GM21786 (cell line): ENCODE results near the gene TNFRSF25.
"Not testable (repeated sequence)": the region's sequence is repeated elsewhere in the genome, so short reads cannot be mapped to it uniquely, and the experiment has no call there.

Experiments
- ATAC-seq: cut with Tn5 transposase; IDR thresholded peaks from one replicate; pipeline ENCODE4 v1.9.1; 2021; ENCODE audit not compliant: unreplicated experiment

Gene TNFRSF25

DNA sequence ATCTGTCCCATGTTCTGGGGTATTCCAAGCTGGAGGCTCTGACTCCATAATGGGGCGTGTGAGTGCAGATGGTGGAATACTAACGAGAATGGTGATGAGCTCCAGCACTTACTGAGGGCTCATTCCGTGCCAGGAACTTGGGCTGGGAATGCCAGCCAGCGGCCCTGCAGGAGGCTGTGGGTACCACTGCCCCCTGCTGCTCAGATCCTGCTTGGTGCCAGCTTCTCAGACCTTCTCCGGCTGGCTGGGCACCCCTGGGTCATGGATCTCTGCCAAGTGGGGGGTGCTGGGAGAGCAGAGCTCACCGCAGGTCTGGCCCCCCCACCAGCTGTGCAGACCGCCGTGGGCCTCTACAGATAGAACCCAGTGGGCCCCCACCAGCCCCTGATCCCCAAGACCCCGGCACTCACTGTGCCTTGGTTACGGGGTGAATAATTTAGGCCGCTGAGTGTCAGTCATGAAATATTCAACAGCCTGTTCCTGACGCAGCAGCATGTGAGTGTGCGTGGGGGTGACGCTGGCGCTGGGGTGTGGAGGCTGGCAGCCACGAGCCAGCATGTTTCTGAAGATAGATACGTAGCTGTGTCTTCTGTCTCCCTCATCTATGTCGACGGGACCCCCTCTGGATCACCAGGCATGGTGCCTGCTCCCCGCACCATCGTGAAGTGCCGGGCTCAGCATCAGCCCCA lies 28.8 kb downstream of the TNFRSF25 start:
- not testable (repeated sequence) for ATAC-seq

DNA sequence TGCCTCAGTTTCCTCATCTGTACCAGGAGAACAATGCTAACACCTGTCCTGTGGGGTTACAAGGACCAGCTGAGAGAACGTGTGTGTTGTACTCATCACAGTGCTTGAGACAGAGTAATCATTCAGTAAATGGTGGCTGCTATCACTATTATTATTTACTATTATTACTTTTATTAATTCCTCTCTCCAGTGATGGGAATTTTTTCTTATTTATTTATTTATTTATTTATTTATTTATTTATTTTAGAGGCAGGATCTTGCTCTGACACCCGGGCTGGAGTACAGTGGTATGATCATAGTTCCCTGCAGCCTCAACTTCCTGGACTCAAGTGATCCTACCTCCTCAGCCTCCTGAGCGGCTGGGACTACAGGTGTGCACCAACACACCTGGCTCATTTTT lies 29.7 kb downstream of the TNFRSF25 start:
- not testable (repeated sequence) for ATAC-seq

DNA sequence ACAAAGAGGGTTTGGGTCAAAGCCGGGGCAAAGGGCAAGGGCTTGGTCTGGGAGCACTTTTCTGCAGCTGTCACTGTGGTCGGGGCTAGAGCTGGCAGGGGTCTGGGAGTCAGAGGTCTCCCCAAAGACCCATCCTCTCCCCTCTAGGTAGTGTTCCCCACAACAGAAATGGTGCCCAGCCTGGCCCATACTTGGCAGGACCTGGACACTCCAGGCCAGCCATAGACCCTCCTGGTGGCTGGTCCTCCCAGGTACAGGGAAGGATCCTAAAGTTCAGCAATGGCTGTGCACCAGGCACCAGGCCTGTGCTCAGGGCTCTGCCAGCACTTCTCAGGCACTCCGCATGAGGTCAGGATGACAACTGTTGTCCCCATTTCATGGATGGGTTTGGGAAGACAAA lies 30.4 kb downstream of the TNFRSF25 start:
- ATAC-seq, result no peak

DNA sequence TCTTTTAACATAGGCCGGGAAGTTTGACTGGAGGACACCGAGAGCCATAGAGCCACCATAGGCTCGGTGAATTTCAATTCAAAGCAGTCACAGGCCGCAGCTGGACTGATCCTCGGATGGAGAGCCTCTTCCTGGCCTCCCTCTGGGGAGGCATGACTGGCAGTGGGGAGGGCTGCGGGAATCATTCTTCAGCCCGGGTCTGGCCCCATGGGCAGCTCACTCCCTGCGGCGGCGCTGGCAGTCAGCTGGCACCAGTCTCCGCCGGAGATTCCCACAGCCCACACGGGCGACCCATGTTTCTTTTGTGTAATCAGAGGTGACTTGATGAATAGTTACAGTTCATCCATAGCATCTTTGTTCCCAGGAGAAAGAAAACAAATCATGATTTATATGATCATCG lies 30.8 kb downstream of the TNFRSF25 start:
- ATAC-seq, result no peak

DNA sequence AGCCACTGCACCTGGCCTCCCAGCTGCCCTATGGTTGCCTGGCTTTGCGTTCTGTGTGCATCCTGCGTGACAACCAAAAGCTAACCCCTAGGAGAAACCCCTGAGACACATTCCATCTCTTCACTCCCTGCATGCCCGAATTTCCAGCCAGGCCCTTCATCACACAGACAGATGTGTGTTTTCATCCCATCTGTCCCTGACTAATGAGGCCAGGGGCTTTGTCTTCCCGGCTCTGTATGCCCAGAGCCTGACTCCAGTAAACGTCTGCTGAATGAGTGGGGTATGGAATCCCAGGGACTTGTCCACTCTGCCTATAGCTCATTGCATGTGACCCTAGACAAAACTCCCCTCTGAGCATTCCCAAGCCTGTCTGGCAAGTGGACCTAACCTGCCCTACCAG lies 31.8 kb downstream of the TNFRSF25 start:
- no peak for ATAC-seq

DNA sequence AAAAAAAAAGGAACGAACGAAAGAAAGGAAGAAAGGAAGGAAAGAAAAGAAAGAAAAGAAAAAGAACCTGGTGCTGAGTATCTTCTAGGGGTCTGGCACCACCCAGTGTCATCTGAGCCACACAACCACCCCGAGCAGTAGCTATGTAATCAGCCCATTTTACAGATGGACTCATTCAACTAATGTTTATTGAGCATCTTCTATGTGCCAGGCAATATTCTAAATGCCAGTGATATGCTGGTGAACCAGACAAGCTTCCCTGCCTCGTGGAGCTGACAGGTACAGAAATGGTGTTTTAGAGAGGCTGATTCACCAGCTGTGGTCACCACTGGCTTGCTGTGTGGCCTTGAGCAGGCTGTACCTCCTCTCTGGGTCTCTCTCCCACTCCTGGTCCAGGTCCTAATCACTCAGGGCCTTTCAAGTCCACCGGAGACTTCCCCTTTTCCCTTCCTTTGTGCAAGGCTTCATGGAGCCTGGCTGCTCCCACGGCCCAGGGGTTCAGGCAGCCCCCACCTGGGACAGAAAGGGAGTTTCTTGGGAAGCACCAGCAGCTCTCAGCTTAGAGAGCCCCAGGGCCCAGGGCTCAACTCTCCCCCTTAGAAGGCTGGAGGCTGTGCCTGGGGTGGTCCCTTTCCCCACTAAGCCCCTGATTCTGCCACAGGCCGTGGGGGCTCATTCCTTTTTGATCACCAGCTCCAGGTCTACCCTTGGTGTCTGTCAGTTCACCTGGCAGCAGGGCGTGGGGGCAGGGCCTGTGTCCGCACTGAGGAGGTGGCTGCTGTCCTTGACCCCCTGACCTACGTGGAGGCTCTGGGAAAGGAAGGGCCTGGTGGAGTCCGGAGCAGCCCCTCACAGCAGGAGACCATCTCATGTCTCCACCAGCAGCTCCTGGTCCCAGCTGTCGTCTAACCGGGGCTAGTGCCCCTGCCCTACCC lies 34.1 kb downstream of the TNFRSF25 start:
- ATAC-seq, result not testable (repeated sequence)

DNA sequence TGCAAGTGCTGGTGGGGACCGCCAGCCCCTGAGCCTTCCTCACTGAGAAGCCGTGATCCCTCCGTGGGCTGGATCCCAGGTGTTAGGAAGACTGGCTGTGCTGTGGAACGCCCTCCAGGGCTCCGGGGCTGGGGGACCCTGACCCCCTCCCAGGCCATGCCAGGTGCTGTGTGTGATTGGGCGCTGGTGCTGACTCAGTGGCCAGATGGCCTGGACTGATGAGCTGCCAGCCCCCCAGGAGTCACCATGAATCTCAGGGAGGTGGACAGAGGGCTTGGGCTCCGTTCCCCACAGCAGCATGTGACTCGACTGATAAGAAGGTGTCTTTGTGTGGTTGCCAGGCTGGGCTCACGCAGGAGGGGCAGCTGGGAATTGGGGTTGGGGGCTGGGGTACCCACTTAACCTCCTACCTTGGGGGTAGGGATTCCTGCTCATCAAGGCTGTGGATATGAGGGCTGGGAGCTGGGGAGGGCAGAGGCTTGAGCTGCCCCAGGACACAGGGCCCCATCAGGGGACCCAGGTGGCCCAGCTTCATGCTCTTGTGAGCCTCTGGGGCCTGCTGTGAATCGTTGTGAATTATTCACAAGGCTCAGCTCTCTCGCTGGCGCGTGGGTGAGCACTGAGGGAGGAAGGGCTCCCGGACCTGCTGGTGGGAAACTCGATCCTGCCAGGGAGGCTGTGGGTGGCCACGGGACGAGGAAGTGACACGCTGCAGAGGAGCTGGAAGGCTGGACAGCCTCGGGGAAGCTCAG lies 36.1 kb downstream of the TNFRSF25 start:
- ATAC-seq, result not testable (repeated sequence)

DNA sequence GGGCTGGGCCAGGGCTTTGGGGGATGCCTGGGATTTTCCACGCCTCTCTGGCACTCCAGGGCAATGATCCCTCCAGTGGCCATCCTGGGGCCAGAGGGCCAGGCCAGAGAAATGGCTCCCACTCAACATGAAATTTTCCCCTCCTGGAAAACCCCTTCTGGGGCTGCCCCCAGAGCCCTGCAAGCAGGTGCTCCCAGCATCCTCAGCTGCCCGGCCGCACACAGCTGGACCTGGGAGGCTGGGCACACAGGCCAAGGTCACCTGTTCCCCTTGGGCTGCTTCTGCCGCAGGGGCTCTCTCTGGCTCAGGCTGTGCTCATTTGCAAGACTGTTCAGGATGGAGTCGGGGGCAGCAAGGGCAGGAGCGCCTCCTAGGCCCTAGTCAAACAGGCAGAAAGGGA lies 37.5 kb downstream of the TNFRSF25 start:
- ATAC-seq, result not testable (repeated sequence)

DNA sequence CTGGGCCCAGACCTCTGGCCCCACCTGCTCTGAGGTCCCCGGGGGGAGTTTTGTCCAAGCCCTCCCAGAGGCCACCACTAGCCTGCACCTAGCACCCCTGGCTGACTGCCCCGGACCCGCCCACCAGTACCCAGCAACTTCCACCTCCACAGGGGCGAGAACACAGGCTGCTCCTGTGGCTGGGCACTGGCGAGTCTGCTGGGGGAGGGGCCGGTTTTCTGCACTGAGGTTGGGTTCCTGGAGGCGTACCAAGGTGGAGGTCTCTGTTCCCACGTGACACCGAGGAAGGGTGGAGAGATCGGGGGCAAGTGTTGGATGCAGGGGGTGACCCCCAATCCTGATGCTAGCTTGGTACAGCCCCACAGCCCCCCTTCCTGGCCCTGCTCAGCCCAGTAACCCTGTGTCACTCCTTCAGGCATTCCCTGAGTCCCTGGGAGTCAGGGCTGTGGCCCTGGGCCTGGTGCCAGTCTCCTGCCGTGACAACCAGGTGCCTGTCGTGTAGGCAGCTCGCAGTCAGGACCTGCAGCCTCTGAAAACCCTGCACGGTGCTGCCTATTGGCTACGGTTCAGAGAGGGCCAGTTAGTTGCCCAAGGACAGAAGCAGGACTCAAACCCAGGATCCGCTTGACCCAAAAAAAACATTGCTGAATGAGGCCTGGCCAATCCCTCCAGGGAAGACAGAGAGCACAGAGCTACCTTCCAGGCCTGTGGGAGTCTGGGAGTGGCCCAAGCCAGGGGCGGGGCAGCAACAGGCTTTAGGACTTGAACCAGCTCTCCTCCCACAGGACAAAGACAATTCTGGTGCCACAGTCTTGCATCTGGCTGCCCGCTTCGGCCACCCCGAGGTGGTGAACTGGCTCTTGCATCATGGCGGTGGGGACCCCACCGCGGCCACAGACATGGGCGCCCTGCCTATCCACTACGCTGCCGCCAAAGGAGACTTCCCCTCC lies 38.3 kb downstream of the TNFRSF25 start:
- no peak for ATAC-seq

DNA sequence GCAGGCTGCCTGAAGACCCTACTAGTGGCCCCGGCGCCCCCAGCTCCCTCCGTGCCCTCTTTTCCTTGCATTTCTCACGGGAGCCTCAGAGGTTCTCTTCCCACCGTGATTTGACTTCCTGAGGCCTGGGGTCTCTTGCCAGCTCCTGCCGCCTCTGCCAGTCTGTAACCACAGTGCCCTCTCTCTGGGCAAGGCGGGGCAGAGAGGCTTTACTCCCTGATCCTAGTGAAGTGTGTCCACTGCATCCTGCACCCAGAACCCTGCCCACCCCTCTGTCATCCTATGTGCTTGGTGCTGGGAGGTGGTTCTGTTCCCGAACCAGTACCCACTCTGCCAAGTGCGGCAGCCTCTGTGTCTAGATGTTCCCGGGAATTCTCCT lies 39.0 kb downstream of the TNFRSF25 start:
- ATAC-seq, result no peak

DNA sequence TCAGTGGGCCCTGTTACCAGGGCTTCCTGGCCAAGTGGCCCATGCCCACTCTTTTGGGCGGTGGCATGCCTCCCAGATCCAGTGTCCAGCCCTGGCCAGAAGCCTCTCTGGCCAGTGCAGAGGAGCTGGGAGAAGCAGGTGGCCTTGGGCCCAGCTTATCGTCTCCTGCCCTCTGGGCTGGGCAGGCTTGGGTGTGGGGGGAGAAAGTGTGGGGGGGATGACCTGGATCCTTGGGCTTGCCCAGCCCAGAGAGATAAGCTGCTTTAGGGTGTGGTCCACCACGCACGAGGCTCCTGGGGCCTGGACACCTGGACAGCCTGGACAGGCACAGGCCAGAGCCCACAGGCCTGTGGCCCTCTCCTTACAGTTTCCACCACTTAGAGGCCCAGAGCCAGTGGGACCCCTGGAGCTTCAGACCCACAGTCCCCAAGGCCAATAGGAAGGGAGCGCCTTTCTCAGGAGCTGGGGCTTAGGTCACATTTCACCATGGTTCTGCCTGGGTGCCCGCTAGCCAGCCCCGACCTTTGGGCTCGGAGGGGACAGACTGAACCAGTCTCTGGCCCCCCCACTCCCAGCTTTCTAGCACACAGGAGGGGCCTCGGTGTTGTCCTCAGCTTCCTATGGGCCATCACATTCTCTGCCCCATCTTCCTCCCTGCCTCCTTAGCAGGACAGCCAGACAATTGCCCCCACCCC lies 39.5 kb downstream of the TNFRSF25 start:
- no peak for ATAC-seq

DNA sequence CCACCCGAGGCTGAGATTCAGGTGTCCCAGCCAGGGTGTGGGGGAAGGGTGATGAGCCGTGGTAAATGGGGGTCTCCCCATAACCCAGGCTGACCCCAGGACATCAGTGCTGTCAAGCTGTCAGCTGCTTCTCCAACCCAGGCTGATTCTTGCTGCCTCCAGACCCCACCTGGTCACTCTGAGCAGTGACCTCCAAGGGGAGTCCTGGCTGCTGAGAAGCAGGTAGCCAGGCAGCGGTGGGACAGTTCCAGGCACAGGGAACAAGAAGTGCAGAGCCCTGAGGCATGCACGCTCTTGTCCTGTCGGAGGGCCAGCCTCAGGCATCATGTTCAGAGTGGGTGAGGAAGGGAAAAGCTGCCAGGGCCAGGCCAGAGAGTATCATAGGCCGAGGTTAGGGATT lies 40.3 kb downstream of the TNFRSF25 start:
- ATAC-seq, result no peak

DNA sequence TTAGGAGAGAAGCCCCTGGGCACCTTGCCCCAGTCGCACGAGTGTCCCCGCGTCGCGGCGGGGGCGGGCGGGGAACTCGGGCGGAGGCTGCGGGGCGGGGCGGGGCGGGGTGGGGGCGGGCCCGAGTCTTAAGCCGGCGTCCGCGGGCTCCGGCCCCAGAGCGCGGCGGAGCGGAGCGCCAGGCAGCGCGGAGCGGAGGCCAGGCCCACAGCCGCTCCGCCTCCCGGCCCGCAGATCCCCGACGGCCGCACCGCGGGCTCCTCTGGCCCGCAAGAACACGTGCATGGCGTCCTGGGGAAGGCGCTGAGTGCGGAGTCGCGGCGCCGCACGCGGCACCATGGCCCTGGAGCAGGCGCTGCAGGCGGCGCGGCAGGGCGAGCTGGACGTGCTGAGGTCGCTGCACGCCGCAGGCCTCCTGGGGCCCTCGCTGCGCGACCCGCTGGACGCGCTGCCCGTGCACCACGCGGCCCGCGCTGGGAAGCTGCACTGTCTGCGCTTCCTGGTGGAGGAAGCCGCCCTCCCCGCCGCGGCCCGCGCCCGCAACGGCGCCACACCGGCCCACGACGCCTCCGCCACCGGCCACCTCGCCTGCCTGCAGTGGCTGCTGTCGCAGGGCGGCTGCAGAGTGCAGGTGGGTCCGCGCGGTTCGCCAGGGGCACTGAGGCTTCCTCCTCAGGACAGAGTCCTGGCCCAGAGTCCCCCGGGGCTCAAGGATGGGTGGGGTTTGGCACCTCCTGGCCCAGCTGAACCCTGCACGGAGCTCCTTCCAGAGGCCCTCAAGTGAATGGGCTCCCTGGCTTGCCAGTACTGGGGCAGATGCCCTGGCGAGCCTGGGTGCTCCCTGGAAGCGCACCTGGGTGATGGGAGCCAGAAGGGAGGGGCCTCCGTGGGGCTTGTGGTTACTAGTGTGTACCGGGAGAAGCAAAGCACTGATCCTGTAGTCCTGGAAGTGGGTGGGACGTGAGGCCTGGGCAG lies 41.1 kb downstream of the TNFRSF25 start, which contains the start of gene ESPN:
Gene ESPN (plus strand): TSS at position 158 of the 975 bp plus-strand sequence. CDS start 180 bp downstream, at position 338.
- no peak for ATAC-seq

DNA sequence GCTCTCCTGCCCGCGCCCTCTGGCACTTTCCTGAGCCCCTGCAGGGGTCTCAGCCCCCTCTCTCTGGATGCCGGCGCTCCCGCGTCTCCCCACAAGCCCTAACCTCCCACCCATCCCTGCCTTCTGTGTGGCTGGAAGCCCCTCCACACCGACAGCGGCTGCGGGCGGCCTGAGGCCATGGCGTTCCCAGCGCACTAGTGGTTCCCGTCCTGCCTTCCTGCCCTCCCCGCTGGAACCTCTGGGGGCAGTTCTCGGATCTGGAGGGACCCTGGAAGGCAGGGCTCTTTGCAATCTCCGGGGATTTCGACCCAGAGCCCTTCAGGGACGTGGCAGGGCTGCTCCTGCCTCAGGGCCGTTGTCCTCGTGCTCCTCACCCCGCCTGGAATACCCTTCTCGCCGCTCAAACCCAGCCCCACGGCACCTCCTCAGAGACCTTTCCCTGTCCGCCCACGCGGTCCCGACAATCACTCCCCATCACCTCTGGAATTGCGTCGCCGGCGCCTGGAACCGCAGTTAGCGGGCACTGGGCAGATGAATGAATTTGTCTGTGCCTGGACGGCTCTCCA lies 41.9 kb downstream of the TNFRSF25 start:
- no peak for ATAC-seq

DNA sequence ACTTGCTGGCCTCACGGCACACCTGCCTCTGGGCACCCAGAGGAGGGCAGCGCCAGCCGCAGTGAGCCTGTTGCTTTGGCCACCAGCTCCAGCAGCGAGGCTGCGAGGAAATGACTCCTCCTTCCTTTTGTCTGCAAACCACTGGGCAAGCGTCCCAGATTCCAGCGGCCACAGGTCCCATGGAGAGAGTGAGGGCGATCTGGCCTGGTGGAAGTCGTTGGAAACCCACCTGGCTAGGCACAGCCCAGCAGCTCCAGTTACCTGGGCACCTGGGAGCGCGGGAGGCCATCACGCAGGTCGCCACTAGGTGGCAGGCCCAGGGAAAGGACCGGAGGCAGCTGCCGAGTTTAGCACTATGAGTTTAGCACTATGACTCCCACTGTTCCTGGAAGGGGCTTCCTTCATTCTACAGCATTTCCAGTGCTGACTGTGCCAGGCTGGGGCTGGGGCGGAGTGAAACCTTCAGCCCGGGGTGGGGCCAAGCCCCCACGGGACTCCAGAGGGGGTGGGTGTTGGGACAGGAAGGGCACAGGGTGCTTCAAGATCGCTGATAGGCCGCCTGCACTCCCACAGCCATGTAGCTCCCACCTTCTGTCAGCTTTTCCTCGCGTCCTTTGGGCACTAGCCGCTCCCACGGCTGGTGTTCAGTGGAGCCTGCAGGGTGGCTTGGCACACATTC lies 42.5 kb downstream of the TNFRSF25 start:
- no peak for ATAC-seq

DNA sequence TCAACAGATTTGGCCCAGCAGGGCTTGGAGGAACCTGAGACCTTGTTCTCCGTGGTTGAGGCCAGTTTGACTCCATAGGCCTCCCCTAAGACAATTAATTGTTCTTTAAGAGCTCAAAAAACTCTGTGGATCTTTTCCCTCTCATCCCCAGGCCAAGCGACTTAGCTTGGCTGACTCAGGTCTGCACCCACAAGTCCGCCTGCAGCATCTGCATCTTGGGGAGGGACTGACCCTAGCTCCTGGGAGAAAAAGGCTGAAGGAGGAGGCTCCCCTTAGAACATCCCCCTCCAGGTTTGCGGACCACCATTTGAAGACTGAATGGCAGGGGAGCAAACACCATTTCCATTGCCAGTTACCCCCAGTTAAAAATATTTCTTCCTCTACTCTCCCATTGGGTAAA lies 44.7 kb downstream of the TNFRSF25 start:
- no peak for ATAC-seq

DNA sequence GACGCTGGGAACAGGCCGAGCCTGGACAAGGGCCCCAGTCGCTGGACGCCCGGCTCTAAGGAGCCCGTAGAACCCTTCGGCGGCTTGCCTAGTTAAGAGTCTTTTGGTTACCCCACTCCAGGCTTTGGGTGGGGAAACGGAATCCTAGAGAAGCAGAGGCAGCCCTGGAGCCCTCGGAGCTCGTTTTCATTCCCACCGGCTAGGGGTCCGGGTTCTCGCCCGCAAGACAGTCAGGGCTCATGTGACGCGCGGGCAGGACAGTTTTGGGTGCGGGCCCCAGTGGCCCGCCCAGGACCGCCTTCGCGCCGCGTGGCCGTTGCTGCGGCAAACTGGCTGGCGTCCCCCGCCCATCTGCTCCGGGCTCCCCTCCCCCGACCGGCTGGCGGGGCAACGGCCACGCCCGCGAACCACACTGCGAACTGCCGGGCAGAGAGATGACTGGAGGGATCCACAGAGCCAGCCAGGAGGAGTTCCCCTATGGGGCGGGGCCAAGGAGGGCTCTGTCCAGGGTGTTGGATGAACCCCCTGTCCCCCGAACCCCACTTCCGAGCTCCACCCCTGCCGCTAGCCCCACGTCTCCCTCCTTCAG lies 45.4 kb downstream of the TNFRSF25 start:
- ATAC-seq, result no peak
